T-cell (primary cell): ENCODE measurements around the gene RAB8B. TPM values are rescaled to one million over a fixed set of nuclear protein-coding genes. Genes with fewer than 3 reads are reported as not detected.
A peak's percentile ranks its signal among the peaks of the same experiment; 100 is the strongest.

Experiments
- ATAC-seq, 4 experiments: fragments of 200-7000 bp in 3 of 4; fragments of 150-1000 bp in 1 of 4; cut with Tn5 transposase; replicated peaks in 1 of 4; 1 replicate in 3 of 4; 2 replicates in 1 of 4; pipeline ENCODE4 v1.10.0; 2021; ENCODE audit warnings: moderate library complexity in 3 of 4, mild to moderate bottlenecking in 2 of 4, moderate number of reproducible peaks in 1 of 4
- CTCF ChIA-PET, 2 donors: fragments of 300-600 bp; sonication (Branson Sonifier 250); formaldehyde crosslinking; loops; one replicate each; lab custom pipeline; 2022; ENCODE audit warnings: antibody characterized with exemption in 2 of 2; lab: Charles Lee
- POLR2A ChIA-PET, 2 donors: fragments of 300-600 bp; sonication (Branson Sonifier 250); formaldehyde crosslinking; loops; one replicate each; lab custom pipeline; 2022; ENCODE audit warnings: antibody characterized with exemption in 2 of 2; lab: Charles Lee
- DNase-seq, 35 experiments: peaks; one replicate each; pipeline versions ENCODE4 v3.0.0 to v3.0.0-alpha.2; 2013 to 2023
- H3K27ac ChIP-seq: one replicate; pipeline ENCODE4 v1.5.1; 2013; ENCODE audit warnings: low read length
- H3K27me3 ChIP-seq, 2 experiments: replicated peaks in 1 of 2; 1 replicate in 1 of 2; 2 replicates in 1 of 2; pipeline versions ENCODE4 v1.6.1 to v1.7.0; 2013; ENCODE audit warnings: low read length in 1 of 2, mixed read lengths in 1 of 2; ENCODE audit not compliant: control insufficient read depth in 2 of 2, insufficient read depth in 2 of 2; ENCODE audit errors: extremely low read depth in 1 of 2
- H3K36me3 ChIP-seq, 2 donors: 1 replicate in 1 of 2; 2 replicates in 1 of 2; pipeline versions ENCODE4 v1.6.1 to v1.7.0; 2013; ENCODE audit warnings: low read length in 1 of 2; ENCODE audit not compliant: control insufficient read depth in 2 of 2, insufficient read depth in 1 of 2; ENCODE audit errors: extremely low read depth in 1 of 2
- H3K4me1 ChIP-seq, 2 experiments: 1 replicate in 1 of 2; 2 replicates in 1 of 2; pipeline versions ENCODE4 v1.6.1 to v1.7.0; 2013; ENCODE audit warnings: low read length in 2 of 2, mixed read lengths in 1 of 2; ENCODE audit not compliant: insufficient read depth in 2 of 2, control insufficient read depth in 1 of 2; ENCODE audit errors: extremely low read depth in 1 of 2
- H3K4me3 ChIP-seq, 2 donors: 1 replicate in 1 of 2; 2 replicates in 1 of 2; pipeline versions ENCODE4 v1.5.1 to v1.7.0; 2013; ENCODE audit warnings: mild to moderate bottlenecking in 2 of 2, low read length in 1 of 2, moderate library complexity in 1 of 2; ENCODE audit not compliant: control insufficient read depth in 1 of 2; ENCODE audit errors: extremely low read depth in 1 of 2
- H3K9me3 ChIP-seq: 2 replicates; pipeline ENCODE4 v1.7.0; 2013
- H3K27ac Mint-ChIP-seq, 2 donors: one replicate each; pipeline ENCODE4 v1.8.0; 2020 to 2021; ENCODE audit warnings: mild to moderate bottlenecking in 2 of 2, mixed read lengths in 2 of 2
- H3K27me3 Mint-ChIP-seq, 2 donors: one replicate each; pipeline ENCODE4 v1.8.0; 2021 to 2022; ENCODE audit warnings: mixed read lengths in 2 of 2
- H3K36me3 Mint-ChIP-seq: one replicate; pipeline ENCODE4 v1.8.0; 2021; ENCODE audit warnings: mixed read lengths
- H3K4me1 Mint-ChIP-seq, 3 donors: one replicate each; pipeline ENCODE4 v1.8.0; 2020 to 2022; ENCODE audit warnings: mixed read lengths in 3 of 3, mild to moderate bottlenecking in 1 of 3
- H3K4me3 Mint-ChIP-seq, 3 donors: one replicate each; pipeline ENCODE4 v1.8.0; 2020 to 2022; ENCODE audit warnings: mild to moderate bottlenecking in 3 of 3, mixed read lengths in 3 of 3, moderate library complexity in 3 of 3
- H3K9me3 Mint-ChIP-seq, 3 donors: one replicate each; pipeline ENCODE4 v1.8.0; 2020 to 2022; ENCODE audit warnings: mixed read lengths in 3 of 3
- WGBS: methylation state at CpG from one replicate; pipeline ENCODE4 v1.1.5; 2013; ENCODE audit warnings: missing lambda C conversion rate; ENCODE audit not compliant: insufficient coverage; 5-methylcytosine and 5-hydroxymethylcytosine counted together
- total RNA-seq, 35 experiments: library from RNA in 6 of 35; stranded (reverse) in 6 of 35; fragments of 120-200 nt in 1 of 35; gene quantifications; one replicate each; pipeline versions ENCODE4 v1.2.1 to v1.2.4 and lab custom pipeline; 2013 to 2026

The RAB8B gene
- total RNA-seq, 5 donors from 2014 or later (not counting 1 experiment from before 2014, with no cell fraction given): 52.2 to 66.7 (median 55.7) TPM

- Histone ChIP-seq H3K9me3 (no peaks in the 10 kb centered on the region), H3K27me3 (no peaks in the 10 kb centered on the region), H3K36me3 (no peaks in the 10 kb centered on the region), H3K4me1 (peaks cover 1 to 3% of the 10 kb centered on the region in 2 experiments), H3K4me3 (no peak overlapping the region), H3K27ac (no peak overlapping the region)
- POLR2A ChIA-PET: no interaction called here
- Mint-ChIP-seq H3K4me3 (no peak overlapping the region), H3K27ac (no peak overlapping the region), H3K9me3 (no peaks in the 10 kb centered on the region), H3K36me3 (no peaks in the 10 kb centered on the region), H3K27me3 (no peaks in the 10 kb centered on the region), H3K4me1 (peaks cover 1 to 6% (median 3%) of the 10 kb centered on the region in 3 donors)
- ATAC-seq (no peak), DNase-seq (no peak)
- CTCF ChIA-PET: interaction anchor here in 1 of 2 donors (0.7 kb wide), 1 partner anchor 219 kb away, joined by 6 read pairs; no protein-coding TSS in a partner anchor
- 67% methylated on average over 2 of the region's 4 CpGs for WGBS
Measured at GRCh38 chr15:63163217-63163616, 26.2 kb upstream of the RAB8B start.

- Mint-ChIP-seq H3K9me3 (no peaks in the 10 kb centered on the region), H3K27me3 (no peaks in the 10 kb centered on the region), H3K27ac (no peak overlapping the region), H3K4me3 (no peak overlapping the region), H3K4me1 (peaks cover 0 to 6% (median 2%) of the 10 kb centered on the region in 3 donors), H3K36me3 (no peaks in the 10 kb centered on the region)
- ChIA-PET POLR2A (no interaction called here), CTCF (interaction anchor here (0.7 to 1.4 kb wide), 2 partner anchors 236 to 237 kb away, joined by 3 to 6 read pairs; no protein-coding TSS in a partner anchor)
- Histone ChIP-seq H3K27me3 (no peaks in the 10 kb centered on the region), H3K27ac (no peak overlapping the region), H3K4me1 (no peaks in the 10 kb centered on the region), H3K36me3 (no peaks in the 10 kb centered on the region), H3K9me3 (no peaks in the 10 kb centered on the region), H3K4me3 (no peak overlapping the region)
- ATAC-seq: no peak
- WGBS: no CpG with 5 or more reads among the region's 6 CpGs
- no peak for DNase-seq
Measured at GRCh38 chr15:63165166-63165859, 24.1 kb upstream of the RAB8B start.

- Histone ChIP-seq H3K4me3 (no peak overlapping the region), H3K27ac (no peak overlapping the region), H3K27me3 (no peaks in the 10 kb centered on the region), H3K36me3 (no peaks in the 10 kb centered on the region), H3K4me1 (no peaks in the 10 kb centered on the region), H3K9me3 (no peaks in the 10 kb centered on the region)
- ChIA-PET POLR2A (interaction anchor here in 1 of 2 donors (1.0 kb wide), 1 partner anchor 9 kb away, joined by 3 read pairs; the partner anchor contains the start of gene RPS27L), CTCF (interaction anchor here (0.6 to 1.4 kb wide), 6 partner anchors 77 to 238 kb away, joined by 3 to 6 read pairs (median 4); no protein-coding TSS in a partner anchor)
- DNase-seq (peak in 1 of 35 experiments; percentile 37), ATAC-seq (peak in 2 of 4 experiments; percentile 34 to 37)
- H3K4me1 Mint-ChIP-seq: peaks cover 0 to 6% (median 2%) of the 10 kb centered on the region in 3 donors
- no peaks in the 10 kb centered on the region for H3K27me3 Mint-ChIP-seq
- WGBS: no CpG with 5 or more reads among the region's 2 CpGs
- H3K27ac Mint-ChIP-seq: no peak overlapping the region
- no peaks in the 10 kb centered on the region for H3K9me3 Mint-ChIP-seq
- no peak overlapping the region for H3K4me3 Mint-ChIP-seq
- no peaks in the 10 kb centered on the region for H3K36me3 Mint-ChIP-seq
Measured at GRCh38 chr15:63166219-63166618, 23.2 kb upstream of the RAB8B start.

- H3K9me3 Mint-ChIP-seq: no peaks in the 10 kb centered on the region
Measured at GRCh38 chr15:63169788-63170187, 19.6 kb upstream of the RAB8B start.

DNA sequence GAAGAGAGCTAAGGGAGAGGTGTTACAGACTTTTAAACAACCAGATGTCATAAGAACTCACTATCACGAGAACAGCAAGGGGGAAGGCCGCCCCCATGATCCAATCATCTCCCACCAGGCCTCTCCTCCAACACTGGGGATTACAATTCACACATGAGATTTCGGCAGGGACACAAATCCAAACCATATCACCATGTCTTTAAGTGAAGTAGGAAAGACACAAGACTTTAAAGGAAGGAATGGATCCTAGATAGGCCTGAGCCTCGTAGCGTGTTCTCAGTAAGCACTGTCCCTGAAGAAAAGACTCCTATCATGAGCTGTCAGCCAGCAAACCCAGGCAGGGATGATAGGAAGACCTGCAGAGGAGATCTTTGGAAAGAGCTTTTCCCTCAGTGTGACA, 17.0 kb upstream of the RAB8B start:
- ATAC-seq (no peak), DNase-seq (no peak)
- Mint-ChIP-seq H3K4me3 (no peak overlapping the region), H3K36me3 (no peaks in the 10 kb centered on the region), H3K4me1 (no peaks in the 10 kb centered on the region), H3K27me3 (no peaks in the 10 kb centered on the region), H3K27ac (no peak overlapping the region), H3K9me3 (no peaks in the 10 kb centered on the region)
- Histone ChIP-seq H3K27ac (no peak overlapping the region), H3K36me3 (no peaks in the 10 kb centered on the region), H3K4me3 (no peak overlapping the region), H3K27me3 (no peaks in the 10 kb centered on the region), H3K9me3 (no peaks in the 10 kb centered on the region), H3K4me1 (no peaks in the 10 kb centered on the region)
- CTCF ChIA-PET: interaction anchor here in 1 of 2 donors (0.5 kb wide), 1 partner anchor 30 kb away, joined by 3 read pairs; no protein-coding TSS in a partner anchor
- 100% methylated on average over 2 of the region's 5 CpGs for WGBS
- POLR2A ChIA-PET: no interaction called here

More at GRCh38 chr15:63169788-63170187, 19.6 kb upstream of the RAB8B start:
- H3K27ac ChIP-seq: no peak overlapping the region
- 100% methylated on average over 1 of the region's 2 CpGs for WGBS
- H3K4me3 Mint-ChIP-seq: no peak overlapping the region
- H3K36me3 ChIP-seq: no peaks in the 10 kb centered on the region
- DNase-seq: no peak
- no peak for ATAC-seq
- H3K27ac Mint-ChIP-seq: no peak overlapping the region
- no peaks in the 10 kb centered on the region for H3K9me3 ChIP-seq
- H3K4me3 ChIP-seq: no peak overlapping the region
- no peaks in the 10 kb centered on the region for H3K36me3 Mint-ChIP-seq
- H3K4me1 ChIP-seq: no peaks in the 10 kb centered on the region
- H3K27me3 ChIP-seq: no peaks in the 10 kb centered on the region
- H3K27me3 Mint-ChIP-seq: no peaks in the 10 kb centered on the region
- ChIA-PET POLR2A (no interaction called here), CTCF (no interaction called here)
- peaks cover 0 to 6% (median 2%) of the 10 kb centered on the region in 3 donors for H3K4me1 Mint-ChIP-seq

GRCh38 chr15:63172851-63173451, 16.5 kb upstream of the RAB8B start:
- CTCF ChIA-PET: no interaction called here
- no peaks in the 10 kb centered on the region for H3K9me3 Mint-ChIP-seq

More at GRCh38 chr15:63172851-63173451, 16.5 kb upstream of the RAB8B start:
- DNase-seq (no peak), ATAC-seq (no peak)
- no peak overlapping the region for H3K27ac Mint-ChIP-seq
- no peaks in the 10 kb centered on the region for H3K9me3 ChIP-seq
- H3K27me3 Mint-ChIP-seq: no peaks in the 10 kb centered on the region
- POLR2A ChIA-PET: interaction anchor here in 1 of 2 donors (0.6 kb wide), 1 partner anchor 84 kb away, joined by 4 read pairs; no protein-coding TSS in a partner anchor
- H3K4me3 ChIP-seq: no peak overlapping the region
- peaks cover 0 to under 1% of the 10 kb centered on the region in 2 experiments for H3K4me1 ChIP-seq
- H3K36me3 ChIP-seq: no peaks in the 10 kb centered on the region
- 82% methylated on average over 1 of the region's 3 CpGs for WGBS
- H3K4me1 Mint-ChIP-seq: no peaks in the 10 kb centered on the region
- no peaks in the 10 kb centered on the region for H3K36me3 Mint-ChIP-seq
- no peaks in the 10 kb centered on the region for H3K27me3 ChIP-seq
- no peak overlapping the region for H3K4me3 Mint-ChIP-seq
- no peak overlapping the region for H3K27ac ChIP-seq
